KMS-11 (cell line): Measurements from ENCODE around the gene GADD45B.

ENCODE experiments used
- H2AFZ ChIP-seq: fragments of 200-600 bp; sonication (generic); 2 replicates; pipeline ENCODE4 v1.6.1; 2016; ENCODE audit warnings: antibody characterized with exemption, mixed run types, low read depth
- H3K27ac ChIP-seq: fragments of 200-600 bp; sonication (generic); 2 replicates; pipeline ENCODE4 v1.6.1; 2016; ENCODE audit warnings: mild to moderate bottlenecking, mixed run types
- H3K27me3 ChIP-seq: fragments of 200-600 bp; sonication (generic); 2 replicates; pipeline ENCODE4 v1.6.1; 2017; ENCODE audit warnings: mild to moderate bottlenecking, low read depth, mixed run types, moderate library complexity; ENCODE audit not compliant: insufficient read depth
- H3K36me3 ChIP-seq: fragments of 200-600 bp; sonication (generic); 2 replicates; pipeline ENCODE4 v1.6.1; 2017; ENCODE audit warnings: mild to moderate bottlenecking, mixed run types; ENCODE audit not compliant: insufficient read depth
- H3K4me1 ChIP-seq: fragments of 200-600 bp; sonication (generic); 2 replicates; pipeline ENCODE4 v1.6.1; 2016; ENCODE audit warnings: mild to moderate bottlenecking, low read depth, mixed run types; ENCODE audit not compliant: poor library complexity, severe bottlenecking
- H3K4me2 ChIP-seq: fragments of 200-600 bp; sonication (generic); 2 replicates; pipeline ENCODE4 v1.7.0; 2016; ENCODE audit warnings: mild to moderate bottlenecking, mixed run types
- H3K4me3 ChIP-seq: fragments of 200-600 bp; sonication (generic); IDR thresholded peaks from 2 replicates; pipeline ENCODE4 v1.6.1; 2017; ENCODE audit warnings: low read depth, low read length, mixed read lengths; ENCODE audit not compliant: insufficient read depth
- H3K79me2 ChIP-seq: fragments of 200-600 bp; sonication (generic); 2 replicates; pipeline ENCODE4 v1.6.1; 2016; ENCODE audit warnings: low read depth, mixed run types; ENCODE audit not compliant: insufficient read depth
- H3K9ac ChIP-seq: fragments of 200-600 bp; sonication (generic); 2 replicates; pipeline ENCODE4 v1.6.1; 2016; ENCODE audit warnings: mild to moderate bottlenecking, mixed run types
- H4K20me1 ChIP-seq: fragments of 200-600 bp; sonication (generic); 2 replicates; pipeline ENCODE4 v1.6.1; 2016; ENCODE audit warnings: mild to moderate bottlenecking, mixed run types; ENCODE audit not compliant: insufficient read depth
- CTCF ChIP-seq: fragments of 200-600 bp; sonication (generic); conservative IDR thresholded peaks from 2 replicates; pipeline ENCODE4 v1.6.1; 2017; ENCODE audit warnings: low read depth, mild to moderate bottlenecking, antibody characterized with exemption, low read length, moderate library complexity, mixed read lengths

The GADD45B gene

DNA sequence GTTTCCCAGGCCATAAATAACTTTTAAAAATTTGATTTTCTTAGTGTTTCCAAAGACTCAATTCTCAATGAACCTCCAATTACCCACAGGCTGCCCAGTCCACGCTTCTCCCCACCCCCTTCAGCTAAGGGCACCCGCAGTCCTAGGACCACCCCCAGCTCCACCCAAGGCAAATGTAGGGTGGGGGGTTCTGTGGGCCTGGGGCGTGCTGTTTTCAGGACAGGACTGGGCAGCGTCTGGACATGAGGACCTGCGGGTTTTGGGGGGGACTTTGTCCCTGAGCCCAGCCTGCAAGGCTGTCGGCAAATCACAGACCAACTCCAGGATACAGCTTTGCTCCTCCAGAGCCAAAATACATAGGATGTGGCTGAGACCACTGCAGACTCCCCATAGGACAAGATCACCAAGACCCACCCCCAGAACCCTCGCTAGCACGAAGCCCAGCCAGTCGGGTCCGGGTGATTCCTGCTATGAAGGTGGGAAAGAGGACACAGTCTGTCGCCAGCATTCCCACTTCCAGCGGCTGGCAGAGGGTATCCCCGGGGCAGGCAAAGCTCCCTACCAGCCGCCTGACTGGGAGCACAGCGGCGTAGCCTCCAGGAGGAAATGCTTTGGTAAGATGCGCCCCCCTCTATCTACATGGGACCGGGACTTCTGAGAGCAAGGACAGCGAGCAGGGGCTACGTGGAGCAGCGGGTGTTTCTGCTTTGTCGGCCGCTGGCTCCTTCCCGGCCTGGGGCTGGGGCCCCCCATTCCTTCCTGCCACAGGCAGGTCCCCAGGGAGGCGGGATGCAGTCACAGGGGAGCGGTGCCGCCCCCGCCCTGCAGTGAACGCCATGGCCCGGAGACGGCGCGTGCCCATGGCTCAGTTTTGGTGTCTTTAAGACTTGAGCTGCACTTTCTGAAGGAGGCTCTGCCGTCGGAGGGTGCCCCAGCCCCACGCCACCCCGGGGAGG, 46.9 kb upstream of the GADD45B start:
- H3K36me3 ChIP-seq: no peaks in the 10 kb centered on the region
- peaks cover 11% of the 10 kb centered on the region for H3K4me1 ChIP-seq
- no peak for TF ChIP-seq CTCF
- H3K27ac ChIP-seq: no peak overlapping the region
- H4K20me1 ChIP-seq: no peaks in the 10 kb centered on the region
- H3K9ac ChIP-seq: no peak overlapping the region; the same call in 1 of the 2 replicates
- H3K27me3 ChIP-seq: no peaks in the 10 kb centered on the region
- H2AFZ ChIP-seq: no peak overlapping the region
- H3K79me2 ChIP-seq: peaks cover 21% of the 10 kb centered on the region
- no peak overlapping the region for H3K4me2 ChIP-seq
- H3K4me3 ChIP-seq: no peak overlapping the region

- Histone ChIP-seq H3K36me3 (no peaks in the 10 kb centered on the region), H4K20me1 (no peaks in the 10 kb centered on the region), H3K4me3 (no peak overlapping the region), H3K9ac (no peak overlapping the region), H3K4me1 (peaks cover 11% of the 10 kb centered on the region), H2AFZ (no peak overlapping the region), H3K27ac (no peak overlapping the region), H3K27me3 (no peaks in the 10 kb centered on the region), H3K79me2 (peaks cover 21% of the 10 kb centered on the region), H3K4me2 (no peak overlapping the region)
- TF ChIP-seq CTCF: no peak
These were observed 45.9 kb upstream of the GADD45B start for GRCh38 chr19:2429917-2430535.

DNA sequence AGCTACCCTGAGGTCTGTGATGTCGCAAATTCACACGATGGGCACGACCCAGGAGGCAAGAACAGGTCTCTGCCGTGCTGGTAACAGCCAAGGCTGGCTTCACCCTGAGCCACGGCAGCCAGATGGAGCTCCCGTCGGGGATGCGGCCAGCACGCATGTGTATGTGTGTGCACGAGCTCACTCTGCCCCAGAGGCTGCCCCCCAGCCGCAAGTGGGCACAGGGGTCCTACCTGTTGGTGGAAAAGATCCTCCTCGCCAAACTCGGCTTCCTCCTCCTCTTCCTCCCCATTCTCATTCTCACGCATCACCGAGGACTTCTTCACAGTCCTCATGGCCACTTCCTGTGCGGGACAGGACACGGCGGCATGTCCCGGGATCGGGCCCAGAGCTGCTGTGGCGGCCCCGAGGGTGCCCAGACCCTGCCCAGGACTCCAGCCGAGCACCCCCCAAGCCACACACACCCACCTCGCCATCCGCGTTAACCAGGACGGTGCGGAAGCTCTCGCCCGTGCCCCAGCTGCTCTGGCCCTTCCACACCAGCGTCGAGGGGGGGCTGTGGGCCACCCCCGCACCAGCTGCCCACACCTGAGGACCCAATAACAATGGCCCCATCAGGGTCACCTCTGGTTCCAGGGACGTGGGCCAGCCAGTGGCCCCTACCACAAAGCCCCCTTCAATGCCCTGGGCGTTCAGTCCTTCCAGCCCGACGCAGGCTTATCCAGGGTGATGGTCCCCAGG, 44.4 kb upstream of the GADD45B start:
- Histone ChIP-seq H3K4me3 (no peak overlapping the region), H3K27ac (no peak overlapping the region), H3K4me1 (peaks cover 5% of the 10 kb centered on the region), H3K4me2 (no peak overlapping the region), H3K36me3 (no peaks in the 10 kb centered on the region), H4K20me1 (no peaks in the 10 kb centered on the region), H3K9ac (no peak overlapping the region), H2AFZ (no peak overlapping the region), H3K27me3 (no peaks in the 10 kb centered on the region), H3K79me2 (peaks cover 8% of the 10 kb centered on the region)
- TF ChIP-seq CTCF: no peak

DNA sequence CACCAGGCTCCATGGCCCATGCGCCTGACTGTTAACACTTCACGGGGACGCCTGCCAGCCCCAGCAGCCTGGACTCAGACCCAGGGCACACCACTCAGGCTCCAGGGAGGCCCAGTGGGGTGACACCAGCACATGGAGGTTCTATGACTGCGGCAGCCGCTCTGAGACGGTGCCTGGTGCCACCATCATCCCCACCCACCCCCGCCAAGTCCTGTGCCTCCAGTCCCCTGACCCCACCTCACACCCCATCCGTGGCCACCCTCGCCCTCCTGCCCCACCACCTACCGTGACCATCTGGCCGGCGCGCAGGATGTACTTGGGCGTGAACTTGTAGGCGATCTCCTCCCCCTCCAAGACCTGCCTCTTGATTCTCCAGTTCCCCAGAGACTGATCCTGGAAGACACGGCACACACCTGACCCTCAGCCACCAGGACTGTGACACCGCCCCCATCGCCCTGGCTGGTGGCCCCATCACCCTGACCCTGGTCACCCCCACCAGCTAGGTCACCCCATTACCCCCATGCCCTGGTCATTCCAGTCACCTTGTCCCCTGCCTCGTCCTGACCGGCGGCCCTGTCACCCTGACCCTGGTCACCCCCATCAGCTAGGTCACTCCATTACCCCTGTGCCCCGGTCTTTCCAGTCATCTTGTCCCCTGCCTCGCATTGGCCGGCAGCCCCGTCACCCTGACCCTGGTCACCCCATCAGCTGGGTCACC, 43.6 kb upstream of the GADD45B start:
- Histone ChIP-seq H3K27ac (no peak overlapping the region), H3K4me1 (peaks cover 5% of the 10 kb centered on the region), H2AFZ (no peak overlapping the region), H3K36me3 (no peaks in the 10 kb centered on the region), H3K4me2 (no peak overlapping the region), H3K27me3 (no peaks in the 10 kb centered on the region), H3K79me2 (peaks cover 6% of the 10 kb centered on the region), H3K4me3 (no peak overlapping the region), H3K9ac (no peak overlapping the region), H4K20me1 (no peaks in the 10 kb centered on the region)
- TF ChIP-seq CTCF: no peak
